Panc1 (cell line): ENCODE results near the gene HHIP. TPM values are rescaled to one million over a fixed set of nuclear protein-coding genes. Genes with fewer than 3 reads are reported as not detected.
A peak's percentile ranks its signal among the peaks of the same experiment; 100 is the strongest.

ENCODE experiments used
- ATAC-seq: fragments of 200-7000 bp; cut with Tn5 transposase; 2 replicates; pipeline ENCODE4 v1.9.1; 2020; ENCODE audit warnings: mild to moderate bottlenecking, moderate library complexity
- BruUV-seq: library from RNA; stranded (reverse); fragments of 400-500 nt; replicated peaks from 2 replicates; lab custom pipeline; 2021; lab: Mats Ljungman, UMichigan
- CTCF ChIA-PET: fragments of 300-600 bp; sonication (Branson Sonifier 250); formaldehyde crosslinking; loops from one replicate; lab custom pipeline; 2022; ENCODE audit warnings: antibody characterized with exemption; lab: Charles Lee
- POLR2A ChIA-PET: fragments of 300-600 bp; sonication (Branson Sonifier 250); formaldehyde crosslinking; loops from one replicate; lab custom pipeline; 2022; ENCODE audit warnings: antibody characterized with exemption; lab: Charles Lee
- DNase-seq: peaks from one replicate; pipeline ENCODE4 v3.0.0-alpha.2; 2010; ENCODE audit warnings: low read depth, low spot score
- H3K27ac ChIP-seq: 2 replicates; pipeline ENCODE4 v1.5.1; 2011; ENCODE audit warnings: mild to moderate bottlenecking, low read length, inconsistent platforms
- H3K27me3 ChIP-seq: fragments of 200-500 bp; sonication (Bioruptor generic); 2 replicates; pipeline ENCODE4 v1.6.0; 2014; ENCODE audit warnings: low read length, inconsistent platforms; ENCODE audit not compliant: control insufficient read depth, insufficient read depth
- H3K36me3 ChIP-seq: fragments of 200-500 bp; sonication (Bioruptor generic); 2 replicates; pipeline ENCODE4 v1.5.1; 2014; ENCODE audit warnings: inconsistent platforms, mild to moderate bottlenecking, low read length, moderate library complexity; ENCODE audit not compliant: control insufficient read depth, insufficient read depth
- H3K4me1 ChIP-seq: 2 replicates; pipeline ENCODE4 v1.5.1; 2011; ENCODE audit warnings: inconsistent platforms, mild to moderate bottlenecking, low read length, moderate library complexity; ENCODE audit not compliant: control insufficient read depth, insufficient read depth
- H3K4me3 ChIP-seq, 2 experiments: 2 replicates each; pipeline ENCODE4 v1.5.1; 2011 to 2012; ENCODE audit warnings: low read depth in 2 of 2, low read length in 2 of 2, mild to moderate bottlenecking in 2 of 2, inconsistent platforms in 1 of 2, moderate library complexity in 1 of 2
- H3K9me3 ChIP-seq: fragments of 200-500 bp; sonication (Bioruptor generic); 2 replicates; pipeline ENCODE4 v1.5.1; 2014; ENCODE audit warnings: low read depth, mild to moderate bottlenecking, inconsistent platforms, low read length, moderate library complexity; ENCODE audit not compliant: control insufficient read depth, insufficient read depth
- POLR2AphosphoS5 ChIP-seq: IDR thresholded peaks from 2 replicates; pipeline ENCODE4 v1.6.1; 2012; ENCODE audit warnings: mild to moderate bottlenecking, low read depth, low read length, moderate library complexity
- REST ChIP-seq, 2 experiments: IDR thresholded peaks; 2 replicates each; pipeline ENCODE4 v1.6.1; 2011 to 2012; ENCODE audit warnings: low read depth in 2 of 2, control low read depth in 1 of 2, low read length in 1 of 2, mild to moderate bottlenecking in 1 of 2, moderate library complexity in 1 of 2; ENCODE audit not compliant: insufficient read depth in 1 of 2
- SIN3A ChIP-seq: IDR thresholded peaks from 2 replicates; pipeline ENCODE4 v1.6.1; 2012; ENCODE audit warnings: low read depth, mild to moderate bottlenecking, low read length, moderate library complexity, borderline replicate concordance; ENCODE audit not compliant: insufficient read depth
- TCF7L2 ChIP-seq: IDR thresholded peaks from 2 replicates; pipeline ENCODE4 v1.6.1; 2011; ENCODE audit warnings: mild to moderate bottlenecking, low read depth, low read length, inconsistent platforms
- in situ Hi-C: cut with HindIII; loops from 2 replicates; pipeline ENCODE4 v1.10.0; 2016; ENCODE audit warnings: low sequenced_read_pairs, low pct_unique_long_range_greater_than_20kb
- intact Hi-C: fragments of 100-400 bp; cut with micrococcal nuclease; formaldehyde crosslinking; loops from one replicate; pipeline ENCODE4 v1.10.0; 2022; ENCODE audit not compliant: unreplicated experiment
- total RNA-seq: library from RNA; stranded (reverse); gene quantifications from one replicate; pipeline ENCODE4 v1.2.1, GENCODE V29; 2021; ENCODE audit not compliant: unreplicated experiment
- TF ChIP-seq, protein P1 (sequence below): fragments of 450-650 bp; IDR thresholded peaks from 2 replicates; pipeline ENCODE4 v1.5.1; 2017; ENCODE audit warnings: mild to moderate bottlenecking

The HHIP gene
- total RNA-seq, 1 experiment from 2014 or later = 0.08 TPM

- H3K27ac ChIP-seq = no peak overlapping the region
- no TSS peak for BruUV-seq
- POLR2A ChIA-PET = no interaction called here
- no peak for TF ChIP-seq TCF7L2
- no peak for TF ChIP-seq POLR2AphosphoS5
- no peak for TF ChIP-seq SIN3A
- TF ChIP-seq, protein P1, sequence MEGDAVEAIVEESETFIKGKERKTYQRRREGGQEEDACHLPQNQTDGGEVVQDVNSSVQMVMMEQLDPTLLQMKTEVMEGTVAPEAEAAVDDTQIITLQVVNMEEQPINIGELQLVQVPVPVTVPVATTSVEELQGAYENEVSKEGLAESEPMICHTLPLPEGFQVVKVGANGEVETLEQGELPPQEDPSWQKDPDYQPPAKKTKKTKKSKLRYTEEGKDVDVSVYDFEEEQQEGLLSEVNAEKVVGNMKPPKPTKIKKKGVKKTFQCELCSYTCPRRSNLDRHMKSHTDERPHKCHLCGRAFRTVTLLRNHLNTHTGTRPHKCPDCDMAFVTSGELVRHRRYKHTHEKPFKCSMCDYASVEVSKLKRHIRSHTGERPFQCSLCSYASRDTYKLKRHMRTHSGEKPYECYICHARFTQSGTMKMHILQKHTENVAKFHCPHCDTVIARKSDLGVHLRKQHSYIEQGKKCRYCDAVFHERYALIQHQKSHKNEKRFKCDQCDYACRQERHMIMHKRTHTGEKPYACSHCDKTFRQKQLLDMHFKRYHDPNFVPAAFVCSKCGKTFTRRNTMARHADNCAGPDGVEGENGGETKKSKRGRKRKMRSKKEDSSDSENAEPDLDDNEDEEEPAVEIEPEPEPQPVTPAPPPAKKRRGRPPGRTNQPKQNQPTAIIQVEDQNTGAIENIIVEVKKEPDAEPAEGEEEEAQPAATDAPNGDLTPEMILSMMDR = no peak
- no peak for TF ChIP-seq REST (IDR thresholded peaks at IDR 0.05; ENCODE audit: insufficient read depth in 1 of 2, low read depth in 2 of 2, low read length in 1 of 2)
- DNase-seq = no peak
- CTCF ChIA-PET = no interaction called here
- H3K9me3 ChIP-seq = no peaks in the 10 kb centered on the region
- H3K27me3 ChIP-seq = no peaks in the 10 kb centered on the region
- intact Hi-C loops = no loop called here
- in situ Hi-C loops = no loop called here
- no peaks in the 10 kb centered on the region for H3K36me3 ChIP-seq
- ATAC-seq = no peak
- H3K4me1 ChIP-seq = no peaks in the 10 kb centered on the region
- no peak overlapping the region for H3K4me3 ChIP-seq
Measured at GRCh38 chr4:144599621-144600020, 46.3 kb upstream of the HHIP start.

- CTCF ChIA-PET = no interaction called here
- Histone ChIP-seq H3K36me3 (no peaks in the 10 kb centered on the region), H3K27ac (no peak overlapping the region), H3K27me3 (no peaks in the 10 kb centered on the region), H3K4me3 (no peak overlapping the region), H3K4me1 (no peaks in the 10 kb centered on the region), H3K9me3 (no peaks in the 10 kb centered on the region)
- POLR2A ChIA-PET = no interaction called here
- in situ Hi-C loops = no loop called here
- no TSS peak for BruUV-seq
- DNase-seq = no peak
- intact Hi-C loops = no loop called here
- ATAC-seq = no peak
- TF ChIP-seq, protein P1 = 0 out of 2 replicates have a peak, but pooled peaks have one; percentile 4
- no peak for TF ChIP-seq TCF7L2
Measured at GRCh38 chr4:144611850-144612249, 34.1 kb upstream of the HHIP start.
